UCSD-AML1 (cell line): ENCODE data around the gene DCXR.

Experiments used
- DNase-seq: peaks from one replicate; lab custom pipeline; 2025; ENCODE audit not compliant: unreplicated experiment; lab: John Stamatoyannopoulos, UW

The DCXR gene

GRCh38 chr17:82073446-82073845, 35.9 kb upstream of the DCXR start:
- no peak for DNase-seq

- DNase-seq = no peak
Measured at GRCh38 chr17:82072827-82073226, 35.3 kb upstream of the DCXR start.

- no peak for DNase-seq
Measured at GRCh38 chr17:82070611-82071010, 33.1 kb upstream of the DCXR start.

DNA sequence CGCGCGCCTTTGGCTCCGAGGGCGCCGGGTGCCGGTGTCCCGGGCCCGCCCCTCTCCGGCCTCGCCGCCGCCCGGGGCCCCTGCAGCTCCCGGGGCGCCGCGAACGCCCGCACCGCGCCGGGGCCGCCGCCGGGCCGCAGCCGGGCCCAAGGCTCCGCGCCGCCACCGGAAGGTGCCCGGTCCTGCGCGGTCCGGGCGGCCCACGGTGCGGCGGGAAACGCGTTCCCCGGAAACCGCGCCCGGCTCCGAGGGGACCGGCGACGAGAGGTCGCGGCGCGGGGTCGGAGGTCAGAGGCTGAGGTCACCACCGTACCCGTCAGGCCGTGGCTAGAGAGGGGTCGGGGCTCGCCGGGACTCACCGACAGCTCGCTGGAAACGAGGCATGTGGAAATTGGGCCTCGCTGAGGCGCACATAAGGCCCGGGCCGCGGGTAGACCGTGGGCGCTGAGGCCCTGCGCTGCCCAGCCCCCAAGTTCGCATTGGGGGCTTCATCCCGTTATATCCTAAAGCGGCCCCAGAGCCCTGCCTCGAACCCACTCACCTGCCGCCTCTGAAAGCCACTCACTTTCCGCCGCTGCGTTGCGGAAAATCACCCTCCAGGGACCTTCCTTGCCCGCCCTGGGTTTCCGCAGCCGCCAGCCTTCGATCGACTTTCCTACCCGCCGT, 28.3 kb upstream of the DCXR start, which contains the start of gene DUS1L:
Gene DUS1L (minus strand): TSS at position 167 of the 666 bp plus-strand sequence. CDS start 745 bp downstream, outside the sequence.
- peak; percentile 77 for DNase-seq

DNA sequence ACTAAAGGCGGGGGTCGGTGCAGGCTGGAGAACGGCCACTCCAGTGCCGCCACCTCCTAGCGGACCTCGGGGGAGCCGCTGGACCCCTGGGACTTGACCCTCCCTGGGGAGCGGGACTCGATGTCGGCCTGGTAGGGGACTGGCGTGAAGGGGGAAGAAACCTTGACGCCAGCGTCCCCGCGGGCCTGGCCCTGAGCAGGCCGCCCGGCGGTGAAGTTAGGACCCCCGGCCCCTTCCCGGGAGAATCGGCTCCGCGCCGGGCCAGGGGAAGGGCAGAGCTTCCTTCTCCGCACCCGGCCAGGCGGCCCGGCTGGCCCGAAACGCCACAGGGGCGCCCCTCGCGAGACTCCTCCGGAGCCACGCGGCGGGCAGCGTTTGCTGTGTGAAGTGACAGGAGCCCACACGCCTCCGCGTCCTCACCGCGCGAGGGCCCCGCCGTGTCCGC, 27.7 kb upstream of the DCXR start:
- DNase-seq = peak; percentile 35

DNA sequence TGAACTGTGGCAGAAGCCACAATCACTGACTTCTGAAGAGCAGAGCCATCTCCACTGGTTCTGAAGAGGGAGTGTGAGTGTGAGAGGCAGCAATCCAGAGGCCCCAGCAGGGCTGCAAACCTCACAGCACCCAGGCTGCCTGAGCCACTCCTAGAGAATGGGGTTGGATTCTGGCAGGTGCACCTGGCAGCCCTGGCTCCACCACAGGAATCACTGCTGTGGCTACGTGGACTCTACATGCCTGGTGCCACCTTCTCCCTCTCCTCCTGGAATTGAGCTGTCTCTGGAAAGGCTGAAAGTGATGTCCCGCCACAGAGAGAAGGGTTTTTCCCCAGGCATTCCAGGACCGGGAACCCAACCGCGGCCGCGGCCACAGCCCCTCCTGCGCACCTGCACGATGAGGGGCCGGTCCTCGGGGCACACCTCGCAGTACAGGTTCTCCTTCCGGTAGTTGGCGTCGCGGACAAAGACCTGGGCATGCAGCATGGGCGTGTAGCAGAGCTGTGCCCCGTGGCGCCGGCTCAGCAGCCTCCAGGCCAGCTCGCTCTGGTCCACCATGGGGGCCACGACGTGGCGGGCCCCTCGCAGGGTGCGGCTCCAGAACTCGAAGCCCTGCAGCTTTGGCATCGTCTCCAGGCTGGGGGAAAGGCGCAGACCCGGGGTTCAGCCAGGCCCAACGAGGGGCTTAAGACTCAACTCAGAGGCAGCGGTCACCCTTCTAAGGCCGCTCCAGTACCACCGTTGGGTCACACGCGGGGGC, 27.1 kb upstream of the DCXR start:
- no peak for DNase-seq

DNA sequence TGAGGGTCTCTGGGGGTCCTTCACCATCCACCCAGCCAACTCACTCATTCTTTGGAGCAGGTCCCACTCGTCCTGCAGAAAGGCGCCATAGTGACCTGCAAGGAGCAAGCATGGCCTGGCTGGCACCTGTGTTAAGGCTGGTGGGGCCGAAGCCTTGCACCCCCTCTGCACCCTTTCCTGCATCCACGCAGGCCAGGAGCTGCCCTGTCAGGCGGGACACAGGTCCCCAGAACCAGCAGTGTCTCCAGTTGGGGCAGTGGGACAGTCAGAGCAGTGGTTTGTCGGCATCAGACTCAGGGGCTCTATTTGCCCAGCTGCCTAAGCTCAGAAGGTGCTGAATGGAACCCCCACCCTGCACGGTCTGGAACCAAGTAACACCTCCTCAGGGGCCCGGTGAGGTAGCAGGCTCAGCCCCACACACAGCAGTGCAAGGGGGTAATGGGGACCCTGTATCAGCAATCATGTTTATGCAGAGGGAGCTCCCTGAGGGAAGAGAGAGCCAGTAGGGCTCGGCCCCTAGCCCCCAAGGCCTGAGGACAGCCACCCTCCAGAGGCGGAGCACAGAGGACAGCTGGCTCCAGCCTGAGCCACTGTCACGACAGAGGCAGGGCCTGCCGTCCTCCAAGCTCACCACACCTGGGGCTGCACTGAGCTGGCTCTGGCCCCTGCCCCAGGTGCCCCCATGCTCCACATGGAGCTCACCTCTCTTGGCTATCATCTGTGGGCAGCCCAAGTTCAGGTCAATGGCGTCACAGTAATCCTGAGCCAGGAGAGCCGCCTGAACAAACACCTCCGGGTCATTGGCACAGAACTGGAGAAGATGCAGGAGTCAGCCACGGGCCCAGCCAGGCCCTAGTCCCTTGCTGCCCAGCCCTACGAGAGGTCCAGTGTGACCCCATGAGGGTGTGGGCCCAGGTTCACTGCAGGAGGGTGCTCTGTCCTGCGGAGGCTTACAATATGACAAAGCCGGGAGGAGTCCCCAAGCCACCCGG, 26.2 kb upstream of the DCXR start:
- DNase-seq = no peak

DNA sequence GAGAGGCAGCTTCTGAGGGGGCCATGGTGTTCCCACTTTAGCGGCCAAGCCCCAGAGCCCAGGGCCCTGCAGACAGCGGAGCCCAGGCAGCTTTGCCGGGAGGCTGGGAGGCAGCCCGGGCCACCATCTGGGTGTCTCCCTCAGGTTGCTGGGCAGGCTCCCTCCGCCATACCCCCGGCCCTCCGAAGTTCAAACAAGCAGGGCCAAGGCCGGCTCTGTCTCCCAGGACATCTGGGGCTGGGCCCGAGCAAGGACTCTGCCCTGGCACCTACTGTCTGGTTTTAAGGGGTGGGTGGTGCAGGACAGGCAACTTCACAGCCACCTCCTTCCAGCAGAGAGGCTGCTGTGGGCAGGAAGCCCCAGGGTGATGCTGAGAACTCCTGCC, 25.5 kb upstream of the DCXR start:
- DNase-seq = no peak

DNA sequence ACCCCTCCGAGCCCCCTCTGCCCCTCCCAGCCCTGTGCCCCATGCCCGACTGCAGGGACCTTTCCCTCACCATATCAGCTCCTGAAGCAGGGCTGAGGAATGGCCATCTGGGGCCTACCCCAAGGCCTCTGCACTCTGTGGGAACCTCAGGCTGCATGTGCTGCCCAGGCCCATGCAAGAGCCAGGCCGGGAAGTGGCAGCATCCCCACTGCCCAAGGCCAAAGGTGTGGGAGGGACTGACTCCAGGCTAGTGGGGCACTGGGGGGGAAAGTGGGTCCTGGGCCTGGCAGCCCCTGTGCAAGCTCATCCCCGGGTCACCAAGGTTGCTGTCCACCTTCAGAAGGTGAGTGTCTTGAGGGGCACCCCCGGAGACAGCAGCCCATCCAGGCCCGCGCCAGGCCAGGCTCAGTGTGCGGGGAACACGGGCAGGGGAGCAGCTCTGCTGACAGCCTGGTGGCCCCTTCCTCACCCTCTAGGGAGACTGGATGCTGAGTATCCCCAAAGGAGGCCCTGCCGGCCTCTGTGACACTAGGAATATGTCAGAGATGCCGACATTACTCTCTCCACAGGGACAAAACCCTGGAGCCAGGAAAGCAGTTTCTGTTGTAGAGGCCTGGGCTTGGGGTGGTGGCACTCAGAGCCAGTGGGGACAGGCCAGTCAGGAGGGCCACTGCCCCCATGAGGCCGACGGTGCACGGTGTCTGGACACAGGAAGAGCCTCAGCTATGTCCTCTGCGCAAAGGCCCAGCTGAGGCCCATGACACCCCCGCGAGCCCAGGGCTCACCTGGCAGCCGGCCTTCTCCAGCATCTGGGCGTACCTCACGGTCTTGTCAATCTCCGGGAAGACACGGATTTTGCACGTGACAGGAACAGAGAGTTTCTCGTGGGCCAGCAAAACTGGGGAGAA, 24.8 kb upstream of the DCXR start:
- no peak for DNase-seq

- no peak for DNase-seq
Measured at GRCh38 chr17:82061047-82061925, 23.8 kb upstream of the DCXR start.

GRCh38 chr17:82060614-82061013, 23.1 kb upstream of the DCXR start:
- DNase-seq = no peak

GRCh38 chr17:82060001-82060380, 22.5 kb upstream of the DCXR start:
- DNase-seq = no peak

- no peak for DNase-seq
Measured at GRCh38 chr17:82059272-82060000, 21.9 kb upstream of the DCXR start.

DNA sequence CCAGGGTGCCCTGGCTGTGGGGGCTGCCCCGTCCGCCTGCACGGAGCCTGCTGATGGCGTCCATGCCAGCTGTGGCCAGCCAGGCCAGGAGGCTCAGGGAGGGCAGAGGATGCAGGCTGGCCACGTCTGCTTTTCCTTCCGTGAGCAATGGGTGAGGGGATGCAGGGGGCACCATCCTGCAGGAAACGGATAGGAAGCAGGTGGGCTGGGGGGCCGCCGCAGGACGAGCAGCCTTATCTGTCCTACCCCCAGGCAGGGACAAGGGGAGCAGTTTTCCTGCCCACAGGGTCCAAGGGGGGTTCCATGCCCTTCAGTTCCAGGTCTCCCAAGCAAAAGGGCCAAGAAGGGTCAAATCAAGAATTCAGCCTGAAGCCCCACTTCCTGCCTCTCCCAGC, 21.4 kb upstream of the DCXR start:
- no peak for DNase-seq

GRCh38 chr17:82058230-82058854, 20.8 kb upstream of the DCXR start:
- DNase-seq = no peak

DNA sequence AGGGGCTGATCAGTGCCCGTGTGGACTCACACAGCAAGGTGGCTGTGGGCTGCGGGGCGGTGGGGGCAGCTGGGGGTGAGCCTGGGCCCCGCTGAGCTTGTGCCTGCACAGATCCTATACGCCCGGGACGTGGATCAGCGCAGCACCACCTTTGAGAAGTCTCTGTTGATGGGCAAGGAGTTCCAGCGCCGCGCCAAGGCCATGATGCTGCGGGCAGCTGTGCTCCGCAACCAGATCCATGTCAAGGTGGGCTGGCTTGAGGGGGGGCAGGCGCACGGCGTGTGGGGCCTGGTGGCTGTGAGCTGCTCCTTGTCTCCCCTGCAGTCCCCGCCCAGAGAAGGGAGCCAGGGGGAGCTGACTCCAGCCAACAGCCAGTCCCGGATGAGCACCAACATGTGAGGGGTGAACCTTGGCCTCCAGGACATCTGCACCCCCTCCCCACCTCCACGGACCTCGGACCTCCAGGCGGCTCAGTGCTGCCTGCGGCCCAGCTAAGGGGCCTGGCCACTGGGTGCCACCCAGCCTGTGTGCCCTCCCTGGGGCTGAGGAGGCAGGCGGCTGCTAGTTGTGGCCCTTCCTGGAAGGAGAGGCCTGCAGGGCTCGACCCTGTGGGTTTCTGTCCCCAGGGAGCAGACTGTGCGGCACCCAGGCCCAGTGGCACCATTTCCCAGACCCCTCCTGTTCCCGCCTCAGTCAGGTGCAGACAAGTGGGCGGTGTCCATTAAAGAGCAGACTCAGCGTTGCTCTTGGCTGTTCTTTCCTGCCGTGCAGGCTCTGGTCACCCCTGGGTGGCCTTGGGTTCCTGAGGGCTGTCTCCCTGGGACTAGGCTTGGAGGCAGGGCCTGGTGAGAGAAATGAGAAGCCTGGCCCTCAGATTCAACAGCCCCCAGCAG, 19.5 kb upstream of the DCXR start:
- no peak for DNase-seq
